Stimulated activated CD4-positive, alpha-beta T cell treated with anti-CD3 and anti-CD28 coated beads, Interleukin-12 subunit alpha, Interleukin-12 subunit beta, amount 100 ng/mL, for 48 hours (primary cell): ENCODE data around the gene CAVIN2.

Source experiments
- DNase-seq, 3 donors: peaks; one replicate each; pipeline ENCODE4 v3.0.0-alpha.2; 2020; ENCODE audit warnings: low read depth in 2 of 3, low spot score in 1 of 3

The CAVIN2 gene

GRCh38 chr2:191866195-191866594, 19.3 kb upstream of the CAVIN2 start:
- DNase-seq: no peak

- DNase-seq: no peak
Observed at GRCh38 chr2:191864628-191865374, 17.9 kb upstream of the CAVIN2 start.

- no peak for DNase-seq
Observed at GRCh38 chr2:191863988-191864387, 17.1 kb upstream of the CAVIN2 start.

GRCh38 chr2:191862156-191862775, 15.4 kb upstream of the CAVIN2 start:
- no peak for DNase-seq

- no peak for DNase-seq
Observed at GRCh38 chr2:191860760-191861466, 14.0 kb upstream of the CAVIN2 start.

- no peak for DNase-seq
Observed at GRCh38 chr2:191859681-191860080, 12.8 kb upstream of the CAVIN2 start.

GRCh38 chr2:191857886-191858285, 11.0 kb upstream of the CAVIN2 start:
- DNase-seq: no peak

GRCh38 chr2:191857259-191857805, 10.4 kb upstream of the CAVIN2 start:
- no peak for DNase-seq

- DNase-seq: no peak
Observed at GRCh38 chr2:191856111-191856876, 9.4 kb upstream of the CAVIN2 start.

- no peak for DNase-seq
Observed at GRCh38 chr2:191855382-191855781, 8.5 kb upstream of the CAVIN2 start.

GRCh38 chr2:191854382-191855372, 7.8 kb upstream of the CAVIN2 start:
- no peak for DNase-seq

- no peak for DNase-seq
Observed at GRCh38 chr2:191853843-191854242, 7.0 kb upstream of the CAVIN2 start.

- no peak for DNase-seq
Observed at GRCh38 chr2:191851158-191851557, 4.3 kb upstream of the CAVIN2 start.

GRCh38 chr2:191848771-191849767, 2.2 kb upstream of the CAVIN2 start:
- no peak for DNase-seq

- DNase-seq: no peak
Observed at GRCh38 chr2:191847764-191848163, 876 bp upstream of the CAVIN2 start.

GRCh38 chr2:191845876-191846514, 893 bp downstream of the CAVIN2 start:
- DNase-seq: no peak

GRCh38 chr2:191845248-191845715, 1.6 kb downstream of the CAVIN2 start:
- no peak for DNase-seq

GRCh38 chr2:191844706-191845105, 2.2 kb downstream of the CAVIN2 start:
- no peak for DNase-seq
